Fibroblast of lung (primary cell): ENCODE measurements around the gene NLGN1.

Experiments used
- EZH2 ChIP-seq: IDR thresholded peaks from 2 replicates; pipeline ENCODE4 v1.5.1; 2012; ENCODE audit warnings: low read length, control low read depth, mild to moderate bottlenecking; ENCODE audit errors: missing control alignments
- TF ChIP-seq, protein P1 (sequence below), 2 donors: IDR thresholded peaks in 1 of 2; conservative IDR thresholded peaks in 1 of 2; 1 replicate in 1 of 2; 2 replicates in 1 of 2; pipeline ENCODE4 v1.5.1; 2011 to 2012; ENCODE audit warnings: low read length in 2 of 2, control low read depth in 1 of 2, inconsistent platforms in 1 of 2, low read depth in 1 of 2, mild to moderate bottlenecking in 1 of 2

DNA sequence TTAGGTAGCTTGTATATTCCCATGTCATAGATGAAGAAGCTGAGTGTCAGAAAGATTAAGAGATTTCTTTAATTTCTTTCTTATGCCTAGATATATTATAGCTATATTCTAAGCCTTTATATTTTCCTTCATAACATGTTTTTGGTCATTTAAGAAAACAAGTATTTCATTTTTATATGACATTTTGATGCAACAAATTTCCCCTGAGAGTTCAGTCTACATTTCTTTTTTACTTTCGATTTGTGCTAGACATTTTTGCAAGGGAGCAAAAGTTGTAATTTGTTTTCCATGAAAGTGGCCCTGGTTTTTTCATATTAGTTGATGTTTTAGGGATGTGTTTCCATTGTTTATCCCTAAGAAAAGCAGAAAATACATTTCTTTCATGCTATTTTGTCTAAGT is 344.9 kb downstream of the NLGN1 start:
- TF ChIP-seq, protein P1, sequence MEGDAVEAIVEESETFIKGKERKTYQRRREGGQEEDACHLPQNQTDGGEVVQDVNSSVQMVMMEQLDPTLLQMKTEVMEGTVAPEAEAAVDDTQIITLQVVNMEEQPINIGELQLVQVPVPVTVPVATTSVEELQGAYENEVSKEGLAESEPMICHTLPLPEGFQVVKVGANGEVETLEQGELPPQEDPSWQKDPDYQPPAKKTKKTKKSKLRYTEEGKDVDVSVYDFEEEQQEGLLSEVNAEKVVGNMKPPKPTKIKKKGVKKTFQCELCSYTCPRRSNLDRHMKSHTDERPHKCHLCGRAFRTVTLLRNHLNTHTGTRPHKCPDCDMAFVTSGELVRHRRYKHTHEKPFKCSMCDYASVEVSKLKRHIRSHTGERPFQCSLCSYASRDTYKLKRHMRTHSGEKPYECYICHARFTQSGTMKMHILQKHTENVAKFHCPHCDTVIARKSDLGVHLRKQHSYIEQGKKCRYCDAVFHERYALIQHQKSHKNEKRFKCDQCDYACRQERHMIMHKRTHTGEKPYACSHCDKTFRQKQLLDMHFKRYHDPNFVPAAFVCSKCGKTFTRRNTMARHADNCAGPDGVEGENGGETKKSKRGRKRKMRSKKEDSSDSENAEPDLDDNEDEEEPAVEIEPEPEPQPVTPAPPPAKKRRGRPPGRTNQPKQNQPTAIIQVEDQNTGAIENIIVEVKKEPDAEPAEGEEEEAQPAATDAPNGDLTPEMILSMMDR (conservative IDR thresholded peaks at IDR 0.05 in 1 of 2, IDR thresholded peaks at IDR 0.05 in 1 of 2; ENCODE audit: low read depth in 1 of 2, low read length in 2 of 2): no peak
- no peak for TF ChIP-seq EZH2
